ENCODE measurements around the gene CSKMT. TPM values are rescaled to one million over a fixed set of nuclear protein-coding genes. Genes with fewer than 3 reads are reported as not detected.

The CSKMT gene
- total and polyA plus RNA-seq, 10 of the 15 experiments (the other 5 are each of a cell fraction or from before 2014, with no cell fraction given): 7.0 to 213 (median 21.6) TPM

DNA sequence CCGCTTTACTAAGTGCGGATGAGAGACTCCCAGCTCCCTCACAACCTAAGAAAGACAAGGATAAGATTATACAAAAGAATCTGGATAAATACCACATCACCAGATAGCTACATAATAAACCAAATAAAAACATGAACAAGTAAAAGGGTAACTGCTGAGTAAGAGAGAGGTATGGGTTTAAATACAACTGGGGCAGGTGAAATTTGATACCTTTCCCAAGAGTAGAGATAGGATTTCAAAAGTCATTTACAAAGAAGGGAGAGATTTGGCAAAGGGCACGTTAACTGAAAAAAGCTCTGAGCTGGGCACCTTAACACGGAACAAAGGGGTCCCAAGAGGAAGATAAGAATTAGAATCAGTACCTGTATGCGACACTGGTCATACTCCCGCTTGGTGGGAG is 12.0 kb downstream of the CSKMT start (continued):
- TF ChIP-seq, protein P1, sequence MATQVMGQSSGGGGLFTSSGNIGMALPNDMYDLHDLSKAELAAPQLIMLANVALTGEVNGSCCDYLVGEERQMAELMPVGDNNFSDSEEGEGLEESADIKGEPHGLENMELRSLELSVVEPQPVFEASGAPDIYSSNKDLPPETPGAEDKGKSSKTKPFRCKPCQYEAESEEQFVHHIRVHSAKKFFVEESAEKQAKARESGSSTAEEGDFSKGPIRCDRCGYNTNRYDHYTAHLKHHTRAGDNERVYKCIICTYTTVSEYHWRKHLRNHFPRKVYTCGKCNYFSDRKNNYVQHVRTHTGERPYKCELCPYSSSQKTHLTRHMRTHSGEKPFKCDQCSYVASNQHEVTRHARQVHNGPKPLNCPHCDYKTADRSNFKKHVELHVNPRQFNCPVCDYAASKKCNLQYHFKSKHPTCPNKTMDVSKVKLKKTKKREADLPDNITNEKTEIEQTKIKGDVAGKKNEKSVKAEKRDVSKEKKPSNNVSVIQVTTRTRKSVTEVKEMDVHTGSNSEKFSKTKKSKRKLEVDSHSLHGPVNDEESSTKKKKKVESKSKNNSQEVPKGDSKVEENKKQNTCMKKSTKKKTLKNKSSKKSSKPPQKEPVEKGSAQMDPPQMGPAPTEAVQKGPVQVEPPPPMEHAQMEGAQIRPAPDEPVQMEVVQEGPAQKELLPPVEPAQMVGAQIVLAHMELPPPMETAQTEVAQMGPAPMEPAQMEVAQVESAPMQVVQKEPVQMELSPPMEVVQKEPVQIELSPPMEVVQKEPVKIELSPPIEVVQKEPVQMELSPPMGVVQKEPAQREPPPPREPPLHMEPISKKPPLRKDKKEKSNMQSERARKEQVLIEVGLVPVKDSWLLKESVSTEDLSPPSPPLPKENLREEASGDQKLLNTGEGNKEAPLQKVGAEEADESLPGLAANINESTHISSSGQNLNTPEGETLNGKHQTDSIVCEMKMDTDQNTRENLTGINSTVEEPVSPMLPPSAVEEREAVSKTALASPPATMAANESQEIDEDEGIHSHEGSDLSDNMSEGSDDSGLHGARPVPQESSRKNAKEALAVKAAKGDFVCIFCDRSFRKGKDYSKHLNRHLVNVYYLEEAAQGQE (IDR thresholded peaks at IDR 0.05; ENCODE audit: low read depth, low read length): no peak
- TF ChIP-seq JUND (IDR thresholded peaks at IDR 0.05; ENCODE audit: low read depth, low read length): no peak
- TF ChIP-seq BACH1 (IDR thresholded peaks at IDR 0.05; ENCODE audit: borderline replicate concordance): no peak
- no peak for TF ChIP-seq SMARCA5 (IDR thresholded peaks at IDR 0.05)
- no peak for TF ChIP-seq MEF2A (IDR thresholded peaks at IDR 0.05; ENCODE audit: insufficient read depth, low read depth, low read length)

DNA sequence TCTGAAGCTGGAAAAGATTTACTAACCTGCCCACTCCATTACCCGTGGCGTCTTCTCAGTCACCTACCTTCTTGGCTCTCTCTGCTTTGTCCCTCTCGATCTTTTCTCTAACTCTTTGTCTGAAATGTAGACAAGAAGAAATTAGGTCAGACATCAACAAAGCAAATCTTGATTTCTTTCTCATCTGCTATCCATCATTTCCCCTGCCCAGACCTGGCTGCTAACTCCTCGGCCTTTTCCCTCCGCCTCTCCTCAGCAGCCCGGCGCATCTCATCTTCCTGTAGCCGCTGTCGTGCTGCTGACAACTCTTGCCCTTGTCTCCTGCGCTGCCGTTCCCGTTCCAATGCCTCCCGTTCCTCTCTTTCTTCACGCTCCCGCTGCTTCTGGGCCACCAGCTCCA is 12.6 kb downstream of the CSKMT start:
- ChIA-PET SMC1A (ENCODE audit: uncharacterized antibody, unreplicated experiment) (interaction anchor here (1.4 kb wide), 1 partner anchor 11 kb away, joined by 3 read pairs; no protein-coding TSS in a partner anchor), POLR2A (interaction anchor here (1.1 to 16.2 kb wide), 3 partner anchors 12 to 56 kb away, joined by 3 to 295 read pairs (median 83); partner anchors contain the start of genes B3GAT3, C11orf98, CSKMT and GANAB), RAD21 (ENCODE audit: unreplicated experiment) (interaction anchor here (1.1 kb wide), 1 partner anchor 16 kb away, joined by 3 read pairs; no protein-coding TSS in a partner anchor), CTCF (interaction anchor here (0.9 to 1.9 kb wide), 5 partner anchors 16 to 287 kb away, joined by 3 to 5 read pairs (median 3); partner anchors contain the start of gene TUT1)
- 88% methylated on average over 15 of the region's 15 CpGs for WGBS (ENCODE audit: insufficient coverage, insufficient replicate concordance, low lambda C conversion rate, missing lambda C conversion rate)
- no peaks in the 10 kb centered on the region for H3K27me3 ChIP-seq (replicated peaks in 1 of 2; ENCODE audit: control insufficient read depth in 2 of 2, insufficient read depth in 2 of 2, low read length in 1 of 2)
- BruUV-seq (replicated peaks): no TSS peak
- peak overlapping the region; percentile 77 for H3K4me2 ChIP-seq (ENCODE audit: control insufficient read depth, insufficient read depth)
- no peaks in the 10 kb centered on the region; the same call in 1 of the 2 replicates for H4K20me1 ChIP-seq (ENCODE audit: control insufficient read depth, insufficient read depth)
- no peak for TF ChIP-seq GABPA (IDR thresholded peaks at IDR 0.05; ENCODE audit: low read depth)
- TF ChIP-seq BCL11A (IDR thresholded peaks at IDR 0.05; ENCODE audit: low read depth, low read length): no peak
- TF ChIP-seq POLR2A (IDR thresholded peaks at IDR 0.05; ENCODE audit: low read depth, low read length): no peak
- no peak for TF ChIP-seq RAD21 (IDR thresholded peaks at IDR 0.05; ENCODE audit: insufficient read depth, low read depth, low read length)
- TF ChIP-seq, protein P2, sequence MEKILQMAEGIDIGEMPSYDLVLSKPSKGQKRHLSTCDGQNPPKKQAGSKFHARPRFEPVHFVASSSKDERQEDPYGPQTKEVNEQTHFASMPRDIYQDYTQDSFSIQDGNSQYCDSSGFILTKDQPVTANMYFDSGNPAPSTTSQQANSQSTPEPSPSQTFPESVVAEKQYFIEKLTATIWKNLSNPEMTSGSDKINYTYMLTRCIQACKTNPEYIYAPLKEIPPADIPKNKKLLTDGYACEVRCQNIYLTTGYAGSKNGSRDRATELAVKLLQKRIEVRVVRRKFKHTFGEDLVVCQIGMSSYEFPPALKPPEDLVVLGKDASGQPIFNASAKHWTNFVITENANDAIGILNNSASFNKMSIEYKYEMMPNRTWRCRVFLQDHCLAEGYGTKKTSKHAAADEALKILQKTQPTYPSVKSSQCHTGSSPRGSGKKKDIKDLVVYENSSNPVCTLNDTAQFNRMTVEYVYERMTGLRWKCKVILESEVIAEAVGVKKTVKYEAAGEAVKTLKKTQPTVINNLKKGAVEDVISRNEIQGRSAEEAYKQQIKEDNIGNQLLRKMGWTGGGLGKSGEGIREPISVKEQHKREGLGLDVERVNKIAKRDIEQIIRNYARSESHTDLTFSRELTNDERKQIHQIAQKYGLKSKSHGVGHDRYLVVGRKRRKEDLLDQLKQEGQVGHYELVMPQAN (conservative IDR thresholded peaks at IDR 0.05): no peak
- no peak for TF ChIP-seq SREBF2 (IDR thresholded peaks at IDR 0.05; ENCODE audit: low read length)
- no peak for TF ChIP-seq RFX5 (IDR thresholded peaks at IDR 0.05; ENCODE audit: low read depth, low read length)
- no peak for TF ChIP-seq NFIC (IDR thresholded peaks at IDR 0.05; ENCODE audit: low read depth, low read length)
- in situ Hi-C loops (cut with MboI) (no loop called here), intact Hi-C loops (cut with micrococcal nuclease; ENCODE audit: unreplicated experiment) (no loop called here)
- peaks cover 25% of the 10 kb centered on the region for H3K79me2 ChIP-seq (ENCODE audit: control insufficient read depth, insufficient read depth, low read length)
- no peak overlapping the region for H2AFZ ChIP-seq (ENCODE audit: control insufficient read depth, low read depth, low read length)
- peaks cover 14% of the 10 kb centered on the region for H3K4me1 ChIP-seq (ENCODE audit: control insufficient read depth, insufficient read depth, low read length)
- H3K9me3 ChIP-seq (replicated peaks; ENCODE audit: control insufficient read depth, insufficient read depth, low read length): no peaks in the 10 kb centered on the region
- H3K9ac ChIP-seq (ENCODE audit: control insufficient read depth, insufficient read depth, low read length): peak overlapping the region; percentile 94; the same call in 1 of the 2 replicates
- no peak overlapping the region for H3K27ac ChIP-seq (ENCODE audit: control insufficient read depth, insufficient read depth)
- FAIRE-seq: no peak
- peaks cover 0 to 10% of the 10 kb centered on the region in 2 experiments; a peak in 1 of 4 replicates for H3K36me3 ChIP-seq (ENCODE audit: control insufficient read depth in 2 of 2, insufficient read depth in 2 of 2, low read length in 1 of 2)
- ATAC-seq: no peak
- H3K4me3 ChIP-seq: peak overlapping the region; percentile 89
- DNase-seq (ENCODE audit: low read depth, low spot score): no peak
